Measurements from ENCODE around the gene MDN1. TPM values are rescaled to one million over a fixed set of nuclear protein-coding genes. Genes with fewer than 3 reads are reported as not detected.

The MDN1 gene
- total RNA-seq, 1 experiment from 2014 or later, result 53.6 TPM

GRCh38 chr6:89818977-89819335 is 638 bp downstream of the MDN1 start (continued):
- TF ChIP-seq CTCF (IDR thresholded peaks at IDR 0.05 in 2 of 3, conservative IDR thresholded peaks at IDR 0.05 in 1 of 3; ENCODE audit: borderline replicate concordance in 1 of 3, insufficient read depth in 1 of 3, low read depth in 2 of 3, low read length in 2 of 3) (no peak), ZBTB33 (IDR thresholded peaks at IDR 0.05; ENCODE audit: extremely low read depth, insufficient replicate concordance, low read length) (no peak), EGR1 (IDR thresholded peaks at IDR 0.05; ENCODE audit: low read depth) (no peak)

GRCh38 chr6:89817481-89817880 is 2.1 kb downstream of the MDN1 start:
- ATAC-seq, result no peak
- no peak for TF ChIP-seq POLR2A (IDR thresholded peaks at IDR 0.05; ENCODE audit: borderline replicate concordance, extremely low read depth, insufficient read depth, insufficient read length)
- no peak for TF ChIP-seq EGR1 (IDR thresholded peaks at IDR 0.05; ENCODE audit: low read depth)
- no peak for TF ChIP-seq EZH2 (IDR thresholded peaks at IDR 0.05)
- TF ChIP-seq ZBTB33 (IDR thresholded peaks at IDR 0.05; ENCODE audit: extremely low read depth, insufficient replicate concordance, low read length), result no peak
- TF ChIP-seq JUND (IDR thresholded peaks at IDR 0.05), result no peak
- no peak for TF ChIP-seq POLR2AphosphoS5 (IDR thresholded peaks at IDR 0.05; ENCODE audit: low read depth, low read length)
- TF ChIP-seq CTCF (IDR thresholded peaks at IDR 0.05 in 2 of 3, conservative IDR thresholded peaks at IDR 0.05 in 1 of 3; ENCODE audit: borderline replicate concordance in 1 of 3, insufficient read depth in 1 of 3, low read depth in 2 of 3, low read length in 2 of 3), result no peak
- no peak for TF ChIP-seq YY1 (IDR thresholded peaks at IDR 0.05; ENCODE audit: extremely low read depth, insufficient replicate concordance, low read depth, low read length)
- no peak for TF ChIP-seq SP1 (IDR thresholded peaks at IDR 0.05; ENCODE audit: low read depth)
- no peak for TF ChIP-seq MAX (IDR thresholded peaks at IDR 0.05)
- no peak for TF ChIP-seq FOSL1 (IDR thresholded peaks at IDR 0.05; ENCODE audit: low read depth)
- TF ChIP-seq ZFX (IDR thresholded peaks at IDR 0.05), result no peak
- TF ChIP-seq SRF (IDR thresholded peaks at IDR 0.05; ENCODE audit: low read depth), result no peak
- TF ChIP-seq TCF7L2 (IDR thresholded peaks at IDR 0.05; ENCODE audit: borderline replicate concordance, extremely low read depth, insufficient read depth, insufficient read length), result no peak

More at GRCh38 chr6:89817481-89817880, 2.1 kb downstream of the MDN1 start:
- Histone ChIP-seq H3K4me1 (ENCODE audit: control insufficient read depth in 1 of 2, insufficient read depth in 2 of 2, low read length in 2 of 2) (peaks cover 5 to 25% of the 10 kb centered on the region in 2 experiments; a peak in 3 of 4 replicates), H3K4me2 (ENCODE audit: low read length) (peak overlapping the region; percentile 85), H4K20me1 (ENCODE audit: insufficient read depth) (peaks cover 9% of the 10 kb centered on the region; the same call in 1 of the 2 replicates), H3K36me3 (ENCODE audit: control insufficient read depth in 1 of 2, insufficient read depth in 2 of 2, low read length in 2 of 2) (no peaks in the 10 kb centered on the region; a peak in 1 of 4 replicates), H3K9ac (ENCODE audit: low read length) (peak overlapping the region; percentile 99), H3K9me2 (ENCODE audit: insufficient read depth) (no peaks in the 10 kb centered on the region), H3K27ac (ENCODE audit: low read depth, low read length) (no peak overlapping the region), H2AFZ (ENCODE audit: low read depth, low read length, poor library complexity, severe bottlenecking) (no peak overlapping the region), H3K9me3 (ENCODE audit: control insufficient read depth in 1 of 2, insufficient read depth in 1 of 2, low read depth in 1 of 2, low read length in 2 of 2) (no peaks in the 10 kb centered on the region), H3K79me2 (ENCODE audit: insufficient read depth, low read length) (peaks cover 72% of the 10 kb centered on the region), H3K4me3 (replicated peaks in 1 of 2; ENCODE audit: low read depth in 1 of 2, low read length in 2 of 2) (no peak overlapping the region), H3K27me3 (ENCODE audit: insufficient read depth, low read length) (no peaks in the 10 kb centered on the region)
- ChIA-PET POLR2A (no interaction called here), RAD21 (ENCODE audit: low non-redundant PET in 1 of 2, low total read pairs in 2 of 2, uncharacterized antibody in 2 of 2, unreplicated experiment in 2 of 2) (no interaction called here), CTCF (no interaction called here)
- intact Hi-C loops (cut with micrococcal nuclease), result no loop called here
- no TSS peak for BruUV-seq (replicated peaks)
- DNase-seq (ENCODE audit: low read depth, low spot score), result no peak
